HCT116 (cell line): Measurements from ENCODE around the gene KCNG1. TPM values are rescaled to one million over a fixed set of nuclear protein-coding genes. Genes with fewer than 3 reads are reported as not detected.

Experiments used
- ATAC-seq: fragments of 200-7000 bp; cut with Tn5 transposase; 2 replicates; pipeline ENCODE4 v1.9.1; 2020; ENCODE audit warnings: mild to moderate bottlenecking, moderate library complexity
- BruUV-seq: library from RNA; stranded (reverse); fragments of 400-500 nt; replicated peaks from 2 replicates; lab custom pipeline; 2021; lab: Mats Ljungman, UMichigan
- CTCF ChIA-PET: fragments of 300-600 bp; sonication (Branson Sonifier 250); formaldehyde crosslinking; loops from one replicate; lab custom pipeline; 2021; ENCODE audit warnings: antibody characterized with exemption; lab: Charles Lee
- POLR2A ChIA-PET: fragments of 300-600, 350-600 bp; sonication (Branson Sonifier 250); formaldehyde crosslinking; loops from one replicate; lab custom pipeline; 2021; ENCODE audit warnings: antibody characterized with exemption; lab: Charles Lee
- RAD21 ChIA-PET, 2 experiments: fragments of 300-600 bp; sonication (Branson Sonifier 250); formaldehyde crosslinking; loops; one replicate each; lab custom pipeline; 2023; ENCODE audit warnings: low total read pairs in 2 of 2; ENCODE audit not compliant: uncharacterized antibody in 2 of 2, unreplicated experiment in 2 of 2, low non-redundant PET in 1 of 2; lab: Charles Lee
- DNase-seq: peaks from one replicate; pipeline ENCODE4 v3.0.0-alpha.2; 2010; ENCODE audit warnings: low read depth, low spot score
- H2AFZ ChIP-seq: fragments of 200-600 bp; shearing (Covaris generic), sonication (generic); 2 replicates; pipeline ENCODE4 v1.6.1; 2017; ENCODE audit warnings: low read depth, mixed run types, mixed read lengths, antibody characterized with exemption, low read length; ENCODE audit not compliant: poor library complexity, severe bottlenecking
- H3K27ac ChIP-seq: 2 replicates; pipeline ENCODE4 v1.5.1; 2012; ENCODE audit warnings: low read depth, low read length
- H3K27me3 ChIP-seq: fragments of 200-600 bp; sonication (generic); 2 replicates; pipeline ENCODE4 v1.6.1; 2016; ENCODE audit warnings: mixed run types, low read length, mixed read lengths; ENCODE audit not compliant: insufficient read depth
- H3K36me3 ChIP-seq, 2 experiments: fragments of 200-500 bp in 1 of 2; fragments of 200-600 bp in 1 of 2; sonication (Bioruptor generic) in 1 of 2; sonication (generic) in 1 of 2; 2 replicates each; pipeline versions ENCODE4 v1.5.1 to v1.6.1; 2014 to 2016; ENCODE audit warnings: low read length in 2 of 2, inconsistent platforms in 1 of 2, mixed read lengths in 1 of 2, mixed run types in 1 of 2; ENCODE audit not compliant: insufficient read depth in 2 of 2, control insufficient read depth in 1 of 2
- H3K4me1 ChIP-seq, 2 experiments: fragments of 200-600 bp in 1 of 2; sonication (generic) in 1 of 2; 2 replicates each; pipeline versions ENCODE4 v1.5.1 to v1.6.1; 2012 to 2017; ENCODE audit warnings: low read length in 2 of 2, inconsistent platforms in 1 of 2, mild to moderate bottlenecking in 1 of 2, mixed read lengths in 1 of 2, mixed run types in 1 of 2, moderate library complexity in 1 of 2; ENCODE audit not compliant: insufficient read depth in 2 of 2, control insufficient read depth in 1 of 2
- H3K4me2 ChIP-seq: fragments of 200-600 bp; sonication (generic); 2 replicates; pipeline ENCODE4 v1.6.1; 2017; ENCODE audit warnings: mixed run types, low read length, mixed read lengths
- H3K4me3 ChIP-seq, 2 experiments: fragments of 200-600 bp in 1 of 2; sonication (generic) in 1 of 2; replicated peaks in 1 of 2; 2 replicates each; pipeline ENCODE4 v1.5.1; 2011 to 2016; ENCODE audit warnings: low read length in 2 of 2, control low read depth in 1 of 2, low read depth in 1 of 2, mild to moderate bottlenecking in 1 of 2, mixed read lengths in 1 of 2, mixed run types in 1 of 2
- H3K79me2 ChIP-seq: fragments of 200-600 bp; sonication (generic); 2 replicates; pipeline ENCODE4 v1.6.1; 2017; ENCODE audit warnings: mild to moderate bottlenecking, mixed run types, low read length, moderate library complexity, mixed read lengths; ENCODE audit not compliant: insufficient read depth
- H3K9ac ChIP-seq: fragments of 200-600 bp; sonication (generic); 2 replicates; pipeline ENCODE4 v1.6.1; 2016; ENCODE audit warnings: low read length, mixed read lengths
- H3K9me2 ChIP-seq: fragments of 200-600 bp; sonication (generic), shearing (Covaris generic); 2 replicates; pipeline ENCODE4 v1.6.1; 2017; ENCODE audit warnings: mixed run types, mild to moderate bottlenecking, moderate library complexity; ENCODE audit not compliant: insufficient read depth
- H3K9me3 ChIP-seq, 2 experiments: fragments of 200-500 bp in 1 of 2; fragments of 200-600 bp in 1 of 2; sonication (Bioruptor generic) in 1 of 2; sonication (generic) in 1 of 2; 2 replicates each; pipeline ENCODE4 v1.6.1; 2014 to 2017; ENCODE audit warnings: low read length in 2 of 2, mixed read lengths in 2 of 2, inconsistent platforms in 1 of 2, low read depth in 1 of 2, mild to moderate bottlenecking in 1 of 2, mixed run types in 1 of 2, moderate library complexity in 1 of 2; ENCODE audit not compliant: control insufficient read depth in 1 of 2, insufficient read depth in 1 of 2
- H4K20me1 ChIP-seq: fragments of 200-600 bp; sonication (generic), shearing (Covaris generic); 2 replicates; pipeline ENCODE4 v1.6.1; 2017; ENCODE audit warnings: mixed run types, mild to moderate bottlenecking, moderate library complexity; ENCODE audit not compliant: insufficient read depth
- ATF3 ChIP-seq: IDR thresholded peaks from 2 replicates; pipeline ENCODE4 v1.6.1; 2012
- CBX3 ChIP-seq: IDR thresholded peaks from 2 replicates; pipeline ENCODE4 v1.6.1; 2012; ENCODE audit warnings: low read depth
- CEBPB ChIP-seq: IDR thresholded peaks from 2 replicates; pipeline ENCODE4 v1.6.1; 2012; ENCODE audit warnings: low read depth
- CTCF ChIP-seq, 3 experiments: fragments of 200-600 bp in 1 of 3; sonication (generic) in 1 of 3; IDR thresholded peaks in 2 of 3; conservative IDR thresholded peaks in 1 of 3; 2 replicates each; pipeline ENCODE4 v1.5.1; 2012 to 2017; ENCODE audit warnings: low read depth in 2 of 3, low read length in 2 of 3, antibody characterized with exemption in 1 of 3, borderline replicate concordance in 1 of 3, control low read depth in 1 of 3, mild to moderate bottlenecking in 1 of 3, mixed read lengths in 1 of 3, mixed run types in 1 of 3, moderate library complexity in 1 of 3; ENCODE audit not compliant: insufficient read depth in 1 of 3
- EGR1 ChIP-seq: IDR thresholded peaks from 2 replicates; pipeline ENCODE4 v1.6.1; 2012; ENCODE audit warnings: low read depth
- ELF1 ChIP-seq: IDR thresholded peaks from 2 replicates; pipeline ENCODE4 v1.6.1; 2012; ENCODE audit warnings: low read depth, borderline replicate concordance
- EZH2 ChIP-seq: fragments of 200-600 bp; sonication (generic); IDR thresholded peaks from 2 replicates; pipeline ENCODE4 v1.6.1; 2017; ENCODE audit warnings: antibody characterized with exemption, mixed run types
- EZH2phosphoT487 ChIP-seq: fragments of 200-600 bp; IDR thresholded peaks from 2 replicates; pipeline ENCODE4 v1.6.1; 2018; ENCODE audit warnings: antibody characterized with exemption, borderline replicate concordance
- FOSL1 ChIP-seq: IDR thresholded peaks from 2 replicates; pipeline ENCODE4 v1.6.1; 2012; ENCODE audit warnings: low read depth
- POLR2A ChIP-seq: IDR thresholded peaks from 2 replicates; pipeline ENCODE4 v1.7.0; 2011; ENCODE audit warnings: borderline replicate concordance; ENCODE audit not compliant: insufficient read depth, insufficient read length; ENCODE audit errors: extremely low read depth
- POLR2AphosphoS5 ChIP-seq: IDR thresholded peaks from 2 replicates; pipeline ENCODE4 v1.6.1; 2011; ENCODE audit warnings: mild to moderate bottlenecking, low read depth, low read length, moderate library complexity
- RAD21 ChIP-seq: IDR thresholded peaks from 2 replicates; pipeline ENCODE4 v1.6.1; 2012; ENCODE audit warnings: low read depth, mild to moderate bottlenecking
- SRF ChIP-seq: IDR thresholded peaks from 2 replicates; pipeline ENCODE4 v1.6.1; 2012; ENCODE audit warnings: low read depth
- TCF7L2 ChIP-seq: IDR thresholded peaks from 2 replicates; pipeline ENCODE4 v1.7.0; 2011; ENCODE audit warnings: borderline replicate concordance, inconsistent platforms; ENCODE audit not compliant: insufficient read depth, insufficient read length; ENCODE audit errors: extremely low read depth
- YY1 ChIP-seq: IDR thresholded peaks from 2 replicates; pipeline ENCODE4 v1.6.1; 2011; ENCODE audit warnings: low read length, low read depth, moderate library complexity, mild to moderate bottlenecking; ENCODE audit not compliant: insufficient replicate concordance; ENCODE audit errors: extremely low read depth
- ZBTB33 ChIP-seq: IDR thresholded peaks from 2 replicates; pipeline ENCODE4 v1.6.1; 2011; ENCODE audit warnings: mild to moderate bottlenecking, low read length, moderate library complexity; ENCODE audit not compliant: insufficient replicate concordance; ENCODE audit errors: extremely low read depth
- intact Hi-C: fragments of 100-400 bp; cut with micrococcal nuclease; formaldehyde crosslinking; loops from 2 replicates; pipeline ENCODE4 v1.10.0; 2022
- total RNA-seq: library from RNA; stranded (reverse); gene quantifications from one replicate; pipeline ENCODE4 v1.2.1, GENCODE V29; 2021; ENCODE audit not compliant: unreplicated experiment
- TF ChIP-seq, protein P1 (sequence below): IDR thresholded peaks from 2 replicates; pipeline ENCODE4 v1.6.1; 2012

The KCNG1 gene
- total RNA-seq, 1 experiment from 2014 or later: 54.6 TPM

- TF ChIP-seq EZH2phosphoT487: no peak
- no peak for TF ChIP-seq ATF3
- no peak for TF ChIP-seq SRF
- TF ChIP-seq POLR2A: no peak
- TF ChIP-seq CEBPB: no peak
- no peak for TF ChIP-seq YY1
- TF ChIP-seq EGR1: no peak
These were observed 29.0 kb downstream of the KCNG1 start (continued) for GRCh38 chr20:50993876-50994275.

- H3K27ac ChIP-seq: no peak overlapping the region
- H3K4me1 ChIP-seq: peaks cover 0 to 8% of the 10 kb centered on the region in 2 experiments; a peak in 1 of 4 replicates
- H3K27me3 ChIP-seq: peaks cover 7% of the 10 kb centered on the region; the same call in 1 of the 2 replicates
- CTCF ChIA-PET: interaction anchor here (0.5 to 3.1 kb wide), 25 partner anchors 9 to 631 kb away, joined by 3 to 91 read pairs (median 4); partner anchors contain the start of genes DPM1 and MOCS3
- peak; percentile 100 for ATAC-seq
- H3K4me2 ChIP-seq: 0 out of 2 replicates have a peak overlapping the region, but pooled peaks have one; percentile 11
- RAD21 ChIA-PET: interaction anchor here (0.6 to 2.2 kb wide), 12 partner anchors 23 to 631 kb away, joined by 3 to 10 read pairs (median 4); no protein-coding TSS in a partner anchor
- peak; percentile 93 for DNase-seq
- intact Hi-C loops: loop anchor here (1.0 kb wide), 1 partner anchor 313 kb away; no protein-coding TSS in a partner anchor
- H3K9ac ChIP-seq: no peak overlapping the region
- no peaks in the 10 kb centered on the region for H3K36me3 ChIP-seq
- POLR2A ChIA-PET: interaction anchor here (1.0 to 2.4 kb wide), 2 partner anchors 314 to 331 kb away, joined by 4 to 15 read pairs; no protein-coding TSS in a partner anchor
- no peaks in the 10 kb centered on the region for H3K9me2 ChIP-seq
- H3K4me3 ChIP-seq: no peak overlapping the region
- H3K9me3 ChIP-seq: no peaks in the 10 kb centered on the region
- H2AFZ ChIP-seq: peak overlapping the region; percentile 60
- H3K79me2 ChIP-seq: no peaks in the 10 kb centered on the region
- H4K20me1 ChIP-seq: no peaks in the 10 kb centered on the region
- no TSS peak for BruUV-seq
- TF ChIP-seq, protein P1, sequence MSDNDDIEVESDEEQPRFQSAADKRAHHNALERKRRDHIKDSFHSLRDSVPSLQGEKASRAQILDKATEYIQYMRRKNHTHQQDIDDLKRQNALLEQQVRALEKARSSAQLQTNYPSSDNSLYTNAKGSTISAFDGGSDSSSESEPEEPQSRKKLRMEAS: no peak
- TF ChIP-seq SRF (0 out of 2 replicates have a peak, but pooled peaks have one; percentile 25), POLR2AphosphoS5 (no peak), RAD21 (peak; percentile 94), ATF3 (no peak), CEBPB (no peak), EGR1 (no peak), FOSL1 (no peak), ELF1 (no peak), TCF7L2 (peak; percentile 27), ZBTB33 (no peak), EZH2 (no peak), CBX3 (peak; percentile 41; the same call in 1 of the 2 replicates), EZH2phosphoT487 (no peak), CTCF (IDR thresholded peaks at IDR 0.05 in 2 of 3, conservative IDR thresholded peaks at IDR 0.05 in 1 of 3; ENCODE audit: borderline replicate concordance in 1 of 3, insufficient read depth in 1 of 3, low read depth in 2 of 3, low read length in 2 of 3) (peak; percentile 85 to 91 (median 86))
These were observed 30.0 kb downstream of the KCNG1 start for GRCh38 chr20:50992733-50993457.
